Fibroblast of lung (primary cell): ENCODE data around the gene CYP4F3.

Experiments used
- EZH2 ChIP-seq: IDR thresholded peaks from 2 replicates; pipeline ENCODE4 v1.5.1; 2012; ENCODE audit warnings: low read length, control low read depth, mild to moderate bottlenecking; ENCODE audit errors: missing control alignments
- TF ChIP-seq, protein P1 (sequence below), 2 donors: IDR thresholded peaks in 1 of 2; conservative IDR thresholded peaks in 1 of 2; 1 replicate in 1 of 2; 2 replicates in 1 of 2; pipeline ENCODE4 v1.5.1; 2011 to 2012; ENCODE audit warnings: low read length in 2 of 2, control low read depth in 1 of 2, inconsistent platforms in 1 of 2, low read depth in 1 of 2, mild to moderate bottlenecking in 1 of 2

DNA sequence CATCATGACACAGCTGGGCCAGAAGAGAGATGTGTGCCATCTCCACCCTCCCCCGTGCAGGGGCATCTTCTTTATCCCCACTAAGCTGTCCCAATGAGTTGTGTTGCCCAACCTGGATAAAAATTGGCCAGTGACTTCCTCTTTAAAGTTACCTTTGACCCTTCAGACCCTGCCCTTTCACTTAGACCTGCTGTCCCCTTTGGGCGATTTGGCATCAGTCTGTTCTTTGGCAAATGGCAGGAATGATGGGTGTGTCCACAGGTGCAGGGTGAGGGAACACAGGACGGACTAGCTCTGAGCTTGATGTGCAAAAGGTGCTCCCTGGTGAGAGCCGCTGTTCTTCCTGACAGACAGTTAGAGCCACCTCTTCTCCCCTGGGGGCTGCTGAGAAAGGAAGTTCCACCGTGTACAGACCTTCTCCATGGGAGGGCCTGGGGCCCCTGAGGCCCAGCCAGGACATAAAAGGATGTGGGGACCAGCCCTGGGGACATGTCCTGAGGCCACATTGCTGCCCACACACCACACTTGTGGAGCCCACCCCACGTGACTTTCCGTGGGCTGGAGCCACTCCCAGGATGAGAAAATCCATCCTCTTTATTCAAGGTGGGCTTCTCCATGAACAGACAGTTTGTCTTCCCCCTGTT lies 23.9 kb upstream of the CYP4F3 start:
- TF ChIP-seq, protein P1, sequence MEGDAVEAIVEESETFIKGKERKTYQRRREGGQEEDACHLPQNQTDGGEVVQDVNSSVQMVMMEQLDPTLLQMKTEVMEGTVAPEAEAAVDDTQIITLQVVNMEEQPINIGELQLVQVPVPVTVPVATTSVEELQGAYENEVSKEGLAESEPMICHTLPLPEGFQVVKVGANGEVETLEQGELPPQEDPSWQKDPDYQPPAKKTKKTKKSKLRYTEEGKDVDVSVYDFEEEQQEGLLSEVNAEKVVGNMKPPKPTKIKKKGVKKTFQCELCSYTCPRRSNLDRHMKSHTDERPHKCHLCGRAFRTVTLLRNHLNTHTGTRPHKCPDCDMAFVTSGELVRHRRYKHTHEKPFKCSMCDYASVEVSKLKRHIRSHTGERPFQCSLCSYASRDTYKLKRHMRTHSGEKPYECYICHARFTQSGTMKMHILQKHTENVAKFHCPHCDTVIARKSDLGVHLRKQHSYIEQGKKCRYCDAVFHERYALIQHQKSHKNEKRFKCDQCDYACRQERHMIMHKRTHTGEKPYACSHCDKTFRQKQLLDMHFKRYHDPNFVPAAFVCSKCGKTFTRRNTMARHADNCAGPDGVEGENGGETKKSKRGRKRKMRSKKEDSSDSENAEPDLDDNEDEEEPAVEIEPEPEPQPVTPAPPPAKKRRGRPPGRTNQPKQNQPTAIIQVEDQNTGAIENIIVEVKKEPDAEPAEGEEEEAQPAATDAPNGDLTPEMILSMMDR (conservative IDR thresholded peaks at IDR 0.05 in 1 of 2, IDR thresholded peaks at IDR 0.05 in 1 of 2; ENCODE audit: low read depth in 1 of 2, low read length in 2 of 2) = no peak
- TF ChIP-seq EZH2 = no peak
